ENCODE measurements around the gene POMGNT2. TPM values are rescaled to one million over a fixed set of nuclear protein-coding genes. Genes with fewer than 3 reads are reported as not detected.

Gene POMGNT2
- total and polyA plus RNA-seq, 3 donors from 2014 or later = 33.2 to 45.7 (median 38.6) TPM

DNA sequence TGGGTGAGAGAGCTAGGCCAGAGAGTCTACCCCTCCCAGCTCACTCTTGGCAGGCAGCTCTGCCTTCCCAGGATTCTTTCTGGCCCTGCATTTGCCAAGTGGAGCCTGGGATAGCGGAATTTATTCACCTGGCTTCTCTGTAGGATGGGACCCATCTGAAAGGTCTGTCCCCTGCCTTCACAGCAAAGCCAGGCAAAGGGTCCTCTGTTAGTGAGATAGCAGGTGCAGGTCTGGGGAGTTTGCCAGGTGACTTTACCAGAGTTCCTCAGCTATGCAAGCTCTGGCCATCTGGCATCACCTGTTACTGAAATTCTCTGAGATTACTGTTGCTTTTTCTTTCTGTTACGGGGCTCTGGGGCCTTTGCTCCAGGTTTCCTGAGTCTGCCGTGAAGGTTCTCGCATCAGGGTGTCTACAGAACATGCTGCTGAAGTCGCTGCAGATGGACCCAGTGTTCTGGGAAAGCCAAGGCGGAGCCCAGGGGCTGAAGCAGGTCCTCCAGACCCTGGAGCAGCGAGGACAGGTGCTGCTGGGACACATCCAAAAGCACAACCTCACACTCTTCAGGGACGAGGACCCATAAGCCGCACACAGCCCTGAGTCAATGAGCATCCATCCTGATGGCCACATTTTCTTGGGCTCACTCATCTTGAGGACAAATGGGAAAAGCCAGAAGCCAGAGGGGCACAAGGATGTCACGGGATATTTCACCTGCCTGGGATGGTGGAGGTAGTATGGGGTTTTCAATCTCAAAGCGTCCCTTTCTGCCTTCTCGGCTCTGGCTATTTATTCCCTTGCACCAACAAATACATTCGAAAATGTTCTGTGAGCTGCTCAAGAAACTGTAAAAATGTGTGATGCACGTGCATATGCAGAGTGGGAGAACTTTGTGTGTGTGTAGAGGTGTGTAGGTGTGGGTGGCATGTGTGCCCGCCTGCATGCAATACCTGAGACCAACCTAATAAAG, 49.8 kb downstream of the POMGNT2 start:
- no peak for DNase-seq
- Histone ChIP-seq H3K4me1 (no peaks in the 10 kb centered on the region), H3K4me3 (no peak overlapping the region), H3K27me3 (no peaks in the 10 kb centered on the region), H3K9me3 (no peaks in the 10 kb centered on the region), H3K27ac (no peak overlapping the region), H3K36me3 (ENCODE audit: low read depth, missing control alignments) (no peaks in the 10 kb centered on the region)
- intact Hi-C loops (cut with DNase I; ENCODE audit: low total_unique reads) = no loop called here
- TF ChIP-seq POLR2A (IDR thresholded peaks at IDR 0.05) = no peak
- TF ChIP-seq, protein P1, sequence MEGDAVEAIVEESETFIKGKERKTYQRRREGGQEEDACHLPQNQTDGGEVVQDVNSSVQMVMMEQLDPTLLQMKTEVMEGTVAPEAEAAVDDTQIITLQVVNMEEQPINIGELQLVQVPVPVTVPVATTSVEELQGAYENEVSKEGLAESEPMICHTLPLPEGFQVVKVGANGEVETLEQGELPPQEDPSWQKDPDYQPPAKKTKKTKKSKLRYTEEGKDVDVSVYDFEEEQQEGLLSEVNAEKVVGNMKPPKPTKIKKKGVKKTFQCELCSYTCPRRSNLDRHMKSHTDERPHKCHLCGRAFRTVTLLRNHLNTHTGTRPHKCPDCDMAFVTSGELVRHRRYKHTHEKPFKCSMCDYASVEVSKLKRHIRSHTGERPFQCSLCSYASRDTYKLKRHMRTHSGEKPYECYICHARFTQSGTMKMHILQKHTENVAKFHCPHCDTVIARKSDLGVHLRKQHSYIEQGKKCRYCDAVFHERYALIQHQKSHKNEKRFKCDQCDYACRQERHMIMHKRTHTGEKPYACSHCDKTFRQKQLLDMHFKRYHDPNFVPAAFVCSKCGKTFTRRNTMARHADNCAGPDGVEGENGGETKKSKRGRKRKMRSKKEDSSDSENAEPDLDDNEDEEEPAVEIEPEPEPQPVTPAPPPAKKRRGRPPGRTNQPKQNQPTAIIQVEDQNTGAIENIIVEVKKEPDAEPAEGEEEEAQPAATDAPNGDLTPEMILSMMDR (IDR thresholded peaks at IDR 0.05) = no peak
- 90 to 94% methylated on average over 15 of the region's 15 CpGs for WGBS, 2 donors

- no peak overlapping the region for H3K27ac ChIP-seq
- TF ChIP-seq, protein P1 (IDR thresholded peaks at IDR 0.05) = no peak
- TF ChIP-seq POLR2A (IDR thresholded peaks at IDR 0.05) = no peak
- H3K9me3 ChIP-seq = no peaks in the 10 kb centered on the region
- 95 to 96% methylated on average over 7 of the region's 7 CpGs for WGBS, 2 donors
- H3K4me3 ChIP-seq = no peak overlapping the region
- H3K4me1 ChIP-seq = no peaks in the 10 kb centered on the region
- no peaks in the 10 kb centered on the region for H3K27me3 ChIP-seq
- DNase-seq = no peak
- no peaks in the 10 kb centered on the region for H3K36me3 ChIP-seq (ENCODE audit: low read depth, missing control alignments)
- intact Hi-C loops (cut with DNase I; ENCODE audit: low total_unique reads) = no loop called here
Observed at GRCh38 chr3:43055393-43055792, 50.5 kb downstream of the POMGNT2 start.

DNA sequence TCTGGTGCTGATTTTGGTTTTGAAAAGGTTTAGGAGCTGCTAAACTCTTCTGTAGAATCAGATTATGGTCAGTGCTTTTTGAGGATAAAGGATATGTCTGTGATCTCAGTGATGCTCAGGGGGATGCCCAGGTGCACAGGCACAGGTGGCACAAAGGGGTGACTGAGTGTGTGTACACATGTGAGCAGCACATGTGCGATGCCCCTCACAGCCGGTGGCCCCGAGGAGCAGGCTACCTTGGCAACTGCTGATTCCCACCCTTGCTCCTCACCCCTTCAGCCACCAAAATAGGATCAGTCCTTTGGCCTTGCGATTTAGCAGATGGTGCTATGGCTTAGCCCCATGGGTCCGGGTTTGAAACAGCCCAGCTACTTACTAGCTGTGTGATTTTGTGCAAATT, 51.1 kb downstream of the POMGNT2 start:
- no peaks in the 10 kb centered on the region for H3K4me1 ChIP-seq
- H3K27me3 ChIP-seq = no peaks in the 10 kb centered on the region
- WGBS, 2 donors = 89 to 91% methylated on average over 5 of the region's 5 CpGs
- TF ChIP-seq POLR2A (IDR thresholded peaks at IDR 0.05) = no peak
- TF ChIP-seq, protein P1 (IDR thresholded peaks at IDR 0.05) = no peak
- no peak overlapping the region for H3K27ac ChIP-seq
- no peak for DNase-seq
- intact Hi-C loops (cut with DNase I; ENCODE audit: low total_unique reads) = no loop called here
- H3K36me3 ChIP-seq (ENCODE audit: low read depth, missing control alignments) = no peaks in the 10 kb centered on the region
- no peak overlapping the region for H3K4me3 ChIP-seq
- no peaks in the 10 kb centered on the region for H3K9me3 ChIP-seq

GRCh38 chr3:43053291-43053690, 52.6 kb downstream of the POMGNT2 start:
- Histone ChIP-seq H3K36me3 (ENCODE audit: low read depth, missing control alignments) (no peaks in the 10 kb centered on the region), H3K9me3 (no peaks in the 10 kb centered on the region), H3K4me1 (no peaks in the 10 kb centered on the region), H3K27me3 (no peaks in the 10 kb centered on the region), H3K4me3 (no peak overlapping the region), H3K27ac (no peak overlapping the region)
- intact Hi-C loops (cut with DNase I; ENCODE audit: low total_unique reads) = no loop called here
- no peak for DNase-seq
- no peak for TF ChIP-seq POLR2A (IDR thresholded peaks at IDR 0.05)
- TF ChIP-seq, protein P1 (IDR thresholded peaks at IDR 0.05) = no peak
- 91 to 95% methylated on average over 10 to 12 of the region's 12 CpGs for WGBS, 2 donors

All from testis (tissue), 3 donors.